Neural cell (in vitro differentiated cells): ENCODE data around the gene NKAIN4.

Source experiments
- EP300 ChIP-seq: fragments of 450-650 bp; conservative IDR thresholded peaks from 2 replicates; pipeline ENCODE4 v1.6.1; 2014; ENCODE audit warnings: antibody characterized with exemption, mild to moderate bottlenecking, moderate library complexity; ENCODE audit not compliant: poor library complexity, severe bottlenecking
- EZH2 ChIP-seq: fragments of 200-600, 300-800 bp; shearing (Covaris generic), sonication (generic); IDR thresholded peaks from 2 replicates; pipeline ENCODE4 v1.6.1; 2014; ENCODE audit warnings: antibody characterized with exemption, low read length, borderline replicate concordance, mild to moderate bottlenecking; ENCODE audit not compliant: insufficient read depth, poor library complexity, severe bottlenecking
- POLR2AphosphoS5 ChIP-seq: IDR thresholded peaks from 2 replicates; pipeline ENCODE4 v1.6.1; 2012
- REST ChIP-seq: IDR thresholded peaks from 2 replicates; pipeline ENCODE4 v1.6.1; 2012; ENCODE audit warnings: borderline replicate concordance
- TAF1 ChIP-seq: IDR thresholded peaks from 2 replicates; pipeline ENCODE4 v1.6.1; 2012; ENCODE audit warnings: low read depth
- TF ChIP-seq, protein P1 (sequence below): fragments of 450-650 bp; IDR thresholded peaks from 2 replicates; pipeline ENCODE4 v1.5.1; 2014; ENCODE audit warnings: antibody characterized with exemption, mild to moderate bottlenecking, moderate library complexity; ENCODE audit not compliant: poor library complexity, severe bottlenecking

DNA sequence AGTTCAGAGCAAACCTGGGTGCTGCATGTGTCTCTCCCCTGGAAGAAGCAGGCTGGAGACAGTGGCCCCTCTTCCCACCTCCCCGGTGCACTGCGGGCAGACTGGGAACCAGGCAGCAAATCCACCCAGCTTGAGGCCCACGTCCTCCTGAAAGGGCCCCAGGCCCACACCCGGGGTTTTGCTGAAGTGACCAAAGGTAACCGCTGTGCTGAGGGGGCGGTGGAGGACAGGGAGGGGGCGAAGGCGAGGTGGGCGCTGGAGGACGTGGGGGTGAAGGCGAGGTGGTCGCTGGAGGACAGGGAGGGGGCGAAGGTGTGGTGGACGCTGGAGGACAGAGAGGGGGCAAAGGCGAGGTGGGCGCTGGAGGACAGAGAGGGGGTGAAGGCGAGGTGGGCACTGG lies 20.3 kb downstream of the NKAIN4 start:
- TF ChIP-seq, protein P1, sequence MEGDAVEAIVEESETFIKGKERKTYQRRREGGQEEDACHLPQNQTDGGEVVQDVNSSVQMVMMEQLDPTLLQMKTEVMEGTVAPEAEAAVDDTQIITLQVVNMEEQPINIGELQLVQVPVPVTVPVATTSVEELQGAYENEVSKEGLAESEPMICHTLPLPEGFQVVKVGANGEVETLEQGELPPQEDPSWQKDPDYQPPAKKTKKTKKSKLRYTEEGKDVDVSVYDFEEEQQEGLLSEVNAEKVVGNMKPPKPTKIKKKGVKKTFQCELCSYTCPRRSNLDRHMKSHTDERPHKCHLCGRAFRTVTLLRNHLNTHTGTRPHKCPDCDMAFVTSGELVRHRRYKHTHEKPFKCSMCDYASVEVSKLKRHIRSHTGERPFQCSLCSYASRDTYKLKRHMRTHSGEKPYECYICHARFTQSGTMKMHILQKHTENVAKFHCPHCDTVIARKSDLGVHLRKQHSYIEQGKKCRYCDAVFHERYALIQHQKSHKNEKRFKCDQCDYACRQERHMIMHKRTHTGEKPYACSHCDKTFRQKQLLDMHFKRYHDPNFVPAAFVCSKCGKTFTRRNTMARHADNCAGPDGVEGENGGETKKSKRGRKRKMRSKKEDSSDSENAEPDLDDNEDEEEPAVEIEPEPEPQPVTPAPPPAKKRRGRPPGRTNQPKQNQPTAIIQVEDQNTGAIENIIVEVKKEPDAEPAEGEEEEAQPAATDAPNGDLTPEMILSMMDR, result no peak
- TF ChIP-seq EP300 (no peak), TAF1 (no peak), EZH2 (no peak), POLR2AphosphoS5 (no peak), REST (no peak)
